HL-60 (cell line): ENCODE measurements around the gene CLNK.

ENCODE experiments used
- GABPA ChIP-seq: IDR thresholded peaks from 2 replicates; pipeline ENCODE4 v1.6.1; 2012; ENCODE audit warnings: low read depth
- POLR2AphosphoS5 ChIP-seq: IDR thresholded peaks from 2 replicates; pipeline ENCODE4 v1.6.1; 2012; ENCODE audit warnings: low read depth
- SPI1 ChIP-seq: IDR thresholded peaks from 2 replicates; pipeline ENCODE4 v1.6.1; 2012; ENCODE audit warnings: low read depth, mild to moderate bottlenecking, borderline replicate concordance
- TF ChIP-seq, protein P1 (sequence below): IDR thresholded peaks from 2 replicates; pipeline ENCODE4 v1.6.1; 2012; ENCODE audit warnings: low read depth; ENCODE audit not compliant: insufficient replicate concordance
- TF ChIP-seq, protein P2 (sequence below): IDR thresholded peaks from one replicate; pipeline ENCODE4 v1.5.1; 2011; ENCODE audit warnings: low read length, control low read depth, inconsistent platforms; ENCODE audit not compliant: insufficient read depth

DNA sequence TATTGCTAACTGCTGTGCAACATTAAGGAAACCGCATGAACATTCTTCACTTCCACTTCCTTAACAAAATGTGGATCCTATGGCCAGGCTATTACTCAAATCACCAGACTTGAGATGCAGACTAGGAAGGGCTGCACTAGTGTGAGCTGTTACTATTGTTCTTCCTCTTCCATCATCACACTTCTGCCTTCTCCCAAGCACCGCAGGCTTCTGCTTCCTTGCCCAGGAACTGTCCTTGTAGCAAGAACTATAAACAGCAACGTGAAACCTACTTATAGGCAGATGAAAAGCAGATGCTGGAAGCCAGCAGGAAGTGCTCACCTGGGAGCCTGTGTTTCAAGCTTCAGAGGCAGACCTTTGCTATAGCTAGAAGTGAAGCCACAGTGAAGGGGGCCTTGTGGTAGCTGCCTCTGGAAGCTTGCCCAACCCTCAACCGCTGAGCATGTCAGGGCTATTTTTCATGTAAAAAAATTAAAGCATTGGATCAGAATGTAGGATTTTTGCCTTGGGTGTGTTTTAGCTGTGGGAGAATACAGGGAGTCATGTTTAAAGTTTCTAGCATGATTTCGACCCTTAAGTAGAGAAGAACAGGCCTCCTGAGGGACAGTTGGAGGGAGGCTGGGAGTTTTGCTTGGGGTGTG, 43.9 kb downstream of the CLNK start:
- TF ChIP-seq GABPA (no peak), SPI1 (peak; percentile 54; the same call in 1 of the 2 replicates), POLR2AphosphoS5 (no peak)
- TF ChIP-seq, protein P1, sequence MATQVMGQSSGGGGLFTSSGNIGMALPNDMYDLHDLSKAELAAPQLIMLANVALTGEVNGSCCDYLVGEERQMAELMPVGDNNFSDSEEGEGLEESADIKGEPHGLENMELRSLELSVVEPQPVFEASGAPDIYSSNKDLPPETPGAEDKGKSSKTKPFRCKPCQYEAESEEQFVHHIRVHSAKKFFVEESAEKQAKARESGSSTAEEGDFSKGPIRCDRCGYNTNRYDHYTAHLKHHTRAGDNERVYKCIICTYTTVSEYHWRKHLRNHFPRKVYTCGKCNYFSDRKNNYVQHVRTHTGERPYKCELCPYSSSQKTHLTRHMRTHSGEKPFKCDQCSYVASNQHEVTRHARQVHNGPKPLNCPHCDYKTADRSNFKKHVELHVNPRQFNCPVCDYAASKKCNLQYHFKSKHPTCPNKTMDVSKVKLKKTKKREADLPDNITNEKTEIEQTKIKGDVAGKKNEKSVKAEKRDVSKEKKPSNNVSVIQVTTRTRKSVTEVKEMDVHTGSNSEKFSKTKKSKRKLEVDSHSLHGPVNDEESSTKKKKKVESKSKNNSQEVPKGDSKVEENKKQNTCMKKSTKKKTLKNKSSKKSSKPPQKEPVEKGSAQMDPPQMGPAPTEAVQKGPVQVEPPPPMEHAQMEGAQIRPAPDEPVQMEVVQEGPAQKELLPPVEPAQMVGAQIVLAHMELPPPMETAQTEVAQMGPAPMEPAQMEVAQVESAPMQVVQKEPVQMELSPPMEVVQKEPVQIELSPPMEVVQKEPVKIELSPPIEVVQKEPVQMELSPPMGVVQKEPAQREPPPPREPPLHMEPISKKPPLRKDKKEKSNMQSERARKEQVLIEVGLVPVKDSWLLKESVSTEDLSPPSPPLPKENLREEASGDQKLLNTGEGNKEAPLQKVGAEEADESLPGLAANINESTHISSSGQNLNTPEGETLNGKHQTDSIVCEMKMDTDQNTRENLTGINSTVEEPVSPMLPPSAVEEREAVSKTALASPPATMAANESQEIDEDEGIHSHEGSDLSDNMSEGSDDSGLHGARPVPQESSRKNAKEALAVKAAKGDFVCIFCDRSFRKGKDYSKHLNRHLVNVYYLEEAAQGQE, result no peak
- TF ChIP-seq, protein P2, sequence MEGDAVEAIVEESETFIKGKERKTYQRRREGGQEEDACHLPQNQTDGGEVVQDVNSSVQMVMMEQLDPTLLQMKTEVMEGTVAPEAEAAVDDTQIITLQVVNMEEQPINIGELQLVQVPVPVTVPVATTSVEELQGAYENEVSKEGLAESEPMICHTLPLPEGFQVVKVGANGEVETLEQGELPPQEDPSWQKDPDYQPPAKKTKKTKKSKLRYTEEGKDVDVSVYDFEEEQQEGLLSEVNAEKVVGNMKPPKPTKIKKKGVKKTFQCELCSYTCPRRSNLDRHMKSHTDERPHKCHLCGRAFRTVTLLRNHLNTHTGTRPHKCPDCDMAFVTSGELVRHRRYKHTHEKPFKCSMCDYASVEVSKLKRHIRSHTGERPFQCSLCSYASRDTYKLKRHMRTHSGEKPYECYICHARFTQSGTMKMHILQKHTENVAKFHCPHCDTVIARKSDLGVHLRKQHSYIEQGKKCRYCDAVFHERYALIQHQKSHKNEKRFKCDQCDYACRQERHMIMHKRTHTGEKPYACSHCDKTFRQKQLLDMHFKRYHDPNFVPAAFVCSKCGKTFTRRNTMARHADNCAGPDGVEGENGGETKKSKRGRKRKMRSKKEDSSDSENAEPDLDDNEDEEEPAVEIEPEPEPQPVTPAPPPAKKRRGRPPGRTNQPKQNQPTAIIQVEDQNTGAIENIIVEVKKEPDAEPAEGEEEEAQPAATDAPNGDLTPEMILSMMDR, result no peak
